GM12873 (cell line): ENCODE results near the gene PEX3.

Experiments
- CTCF ChIP-seq: IDR thresholded peaks from 2 replicates; pipeline ENCODE4 v1.5.1; 2012; ENCODE audit warnings: low read depth, mild to moderate bottlenecking, moderate library complexity, low read length, control low read depth; ENCODE audit not compliant: insufficient read depth; ENCODE audit errors: missing control alignments

Gene PEX3

GRCh38 chr6:143478479-143479062 is 28.0 kb downstream of the PEX3 start:
- TF ChIP-seq CTCF = no peak

GRCh38 chr6:143482593-143482992 is 32.0 kb downstream of the PEX3 start:
- no peak for TF ChIP-seq CTCF

GRCh38 chr6:143485967-143486366 is 35.4 kb downstream of the PEX3 start:
- no peak for TF ChIP-seq CTCF

- TF ChIP-seq CTCF = no peak
Measured at GRCh38 chr6:143486752-143487151, 36.1 kb downstream of the PEX3 start.

- no peak for TF ChIP-seq CTCF
Measured at GRCh38 chr6:143490244-143490643, 39.6 kb downstream of the PEX3 start.

GRCh38 chr6:143490775-143491174 is 40.2 kb downstream of the PEX3 start:
- no peak for TF ChIP-seq CTCF

GRCh38 chr6:143496974-143497373 is 46.4 kb downstream of the PEX3 start:
- no peak for TF ChIP-seq CTCF
